NCI-H2107 (cell line): ENCODE results near the gene PSG11.
"Not testable (repeated sequence)": the region's sequence is repeated elsewhere in the genome, so short reads cannot be mapped to it uniquely, and the experiment has no call there.

Experiments
- DNase-seq: peaks from one replicate; lab custom pipeline; 2025; lab: John Stamatoyannopoulos, UW

Gene PSG11

GRCh38 chr19:42989186-42989585 is 37.1 kb downstream of the PSG11 start:
- DNase-seq = not testable (repeated sequence)

GRCh38 chr19:42988206-42988605 is 38.1 kb downstream of the PSG11 start:
- not testable (repeated sequence) for DNase-seq

GRCh38 chr19:42985588-42985987 is 40.7 kb downstream of the PSG11 start:
- DNase-seq = no peak

GRCh38 chr19:42982111-42982510 is 44.2 kb downstream of the PSG11 start:
- DNase-seq = not testable (repeated sequence)

GRCh38 chr19:42971451-42971850 is 54.8 kb downstream of the PSG11 start:
- DNase-seq = not testable (repeated sequence)

- no peak for DNase-seq
Measured at GRCh38 chr19:42965176-42965575, 61.1 kb downstream of the PSG11 start.

GRCh38 chr19:42961119-42961518 is 65.2 kb downstream of the PSG11 start:
- DNase-seq = no peak
